IMR-90 (cell line): ENCODE results near the gene SLC26A4. TPM values are rescaled to one million over a fixed set of nuclear protein-coding genes. Genes with fewer than 3 reads are reported as not detected.

Source experiments
- ATAC-seq: fragments of 200-7000 bp; cut with Tn5 transposase; 2 replicates; pipeline ENCODE4 v1.9.1; 2020; ENCODE audit warnings: low read depth, mild to moderate bottlenecking, moderate library complexity
- BruUV-seq: library from RNA; stranded (reverse); fragments of 400-500 nt; replicated peaks from 2 replicates; lab custom pipeline; 2021; lab: Mats Ljungman, UMichigan
- CTCF ChIA-PET: fragments of 300-600 bp; formaldehyde crosslinking; extraction: SDS; loops from one replicate; lab custom pipeline; 2021; ENCODE audit warnings: antibody characterized with exemption; lab: Yijun Ruan, JAX
- POLR2A ChIA-PET: fragments of 300-600 bp; sonication (Branson Sonifier 250); formaldehyde crosslinking; loops from one replicate; lab custom pipeline; 2022; ENCODE audit warnings: antibody characterized with exemption; ENCODE audit not compliant: unreplicated experiment; lab: Charles Lee
- DNase-seq: peaks from one replicate; pipeline ENCODE4 v3.0.0; 2013
- H2AFZ ChIP-seq: replicated peaks from 2 replicates; pipeline ENCODE3; 2013; ENCODE audit warnings: low read length, mild to moderate bottlenecking; ENCODE audit not compliant: poor library complexity
- H2AK5ac ChIP-seq: 2 replicates; pipeline ENCODE4 v1.6.1; 2013; ENCODE audit warnings: low read depth, low read length, inconsistent platforms
- H2AK9ac ChIP-seq: replicated peaks from 2 replicates; pipeline ENCODE3; 2013; ENCODE audit warnings: mild to moderate bottlenecking, low read depth, low read length, moderate library complexity; ENCODE audit not compliant: poor library complexity
- H2BK120ac ChIP-seq: 2 replicates; pipeline ENCODE4 v1.6.1; 2013; ENCODE audit warnings: low read depth, low read length, inconsistent platforms
- H2BK15ac ChIP-seq: 3 replicates; pipeline ENCODE4 v1.6.1; 2013; ENCODE audit warnings: low read depth, low read length, inconsistent platforms
- H2BK20ac ChIP-seq: 2 replicates; pipeline ENCODE4 v1.6.1; 2013; ENCODE audit warnings: low read depth, mild to moderate bottlenecking, inconsistent platforms, low read length, moderate library complexity
- H2BK5ac ChIP-seq: 2 replicates; pipeline ENCODE4 v1.6.1; 2013; ENCODE audit warnings: mild to moderate bottlenecking, low read depth, low read length, inconsistent platforms; ENCODE audit not compliant: poor library complexity, severe bottlenecking
- H3K14ac ChIP-seq: replicated peaks from 2 replicates; pipeline ENCODE4 v1.6.1; 2013; ENCODE audit warnings: low read depth, low read length, inconsistent platforms
- H3K18ac ChIP-seq: 2 replicates; pipeline ENCODE4 v1.6.1; 2013; ENCODE audit warnings: low read depth, low read length, control low read depth
- H3K23ac ChIP-seq: 2 replicates; pipeline ENCODE4 v1.6.1; 2013; ENCODE audit warnings: low read depth, low read length, inconsistent platforms
- H3K27ac ChIP-seq: 2 replicates; pipeline ENCODE4 v1.5.1; 2013; ENCODE audit warnings: mild to moderate bottlenecking, control low read depth, low read length; ENCODE audit not compliant: insufficient read depth
- H3K27me3 ChIP-seq: 2 replicates; pipeline ENCODE4 v1.6.1; 2013; ENCODE audit warnings: low read length; ENCODE audit not compliant: control insufficient read depth, insufficient read depth
- H3K36me3 ChIP-seq: 2 replicates; pipeline ENCODE4 v1.6.1; 2013; ENCODE audit warnings: low read length, mixed read lengths; ENCODE audit not compliant: control insufficient read depth, insufficient read depth
- H3K4ac ChIP-seq: 2 replicates; pipeline ENCODE4 v1.6.1; 2013; ENCODE audit warnings: low read depth, low read length, inconsistent platforms
- H3K4me1 ChIP-seq: 2 replicates; pipeline ENCODE4 v1.6.1; 2013; ENCODE audit warnings: low read length, mixed read lengths; ENCODE audit not compliant: control insufficient read depth, insufficient read depth
- H3K4me2 ChIP-seq: 2 replicates; pipeline ENCODE4 v1.6.1; 2013; ENCODE audit warnings: low read depth, mild to moderate bottlenecking, control low read depth, low read length, moderate library complexity
- H3K4me3 ChIP-seq: 2 replicates; pipeline ENCODE4 v1.5.1; 2013; ENCODE audit warnings: low read depth, mild to moderate bottlenecking, control low read depth, low read length, moderate library complexity; ENCODE audit not compliant: insufficient read depth
- H3K56ac ChIP-seq: 2 replicates; pipeline ENCODE4 v1.6.1; 2013; ENCODE audit warnings: low read length, inconsistent platforms; ENCODE audit not compliant: insufficient read depth; ENCODE audit errors: extremely low read depth
- H3K79me1 ChIP-seq, 2 experiments: 2 replicates each; pipeline ENCODE4 v1.6.1; 2013; ENCODE audit warnings: low read length in 2 of 2, inconsistent platforms in 1 of 2, low read depth in 1 of 2
- H3K9ac ChIP-seq: 2 replicates; pipeline ENCODE4 v1.6.1; 2013; ENCODE audit warnings: low read depth, low read length, control low read depth
- H3K9me1 ChIP-seq: 2 replicates; pipeline ENCODE4 v1.6.1; 2013; ENCODE audit warnings: low read length, inconsistent platforms; ENCODE audit not compliant: insufficient read depth
- H3K9me3 ChIP-seq: 2 replicates; pipeline ENCODE4 v1.6.1; 2013; ENCODE audit warnings: low read length; ENCODE audit not compliant: control insufficient read depth, insufficient read depth
- H4K20me1 ChIP-seq: 2 replicates; pipeline ENCODE4 v1.6.1; 2013; ENCODE audit warnings: low read length, inconsistent platforms; ENCODE audit not compliant: insufficient read depth
- H4K5ac ChIP-seq: 2 replicates; pipeline ENCODE4 v1.6.1; 2013; ENCODE audit warnings: mild to moderate bottlenecking, low read depth, low read length, control low read depth
- H4K8ac ChIP-seq, 2 experiments: 2 replicates each; pipeline ENCODE4 v1.6.1; 2013; ENCODE audit warnings: low read depth in 2 of 2, low read length in 2 of 2, control low read depth in 1 of 2, inconsistent platforms in 1 of 2
- H4K91ac ChIP-seq: 2 replicates; pipeline ENCODE4 v1.6.1; 2013; ENCODE audit warnings: low read depth, low read length, inconsistent platforms; ENCODE audit not compliant: insufficient read depth
- BHLHE40 ChIP-seq: fragments of 150-350 bp; IDR thresholded peaks from 2 replicates; pipeline ENCODE4 v1.6.1; 2016; ENCODE audit warnings: mild to moderate bottlenecking, low read depth, low read length
- MAZ ChIP-seq: IDR thresholded peaks from 2 replicates; pipeline ENCODE4 v1.6.1; 2012; ENCODE audit warnings: low read depth, mild to moderate bottlenecking, low read length, improper control_type of control experiment, moderate library complexity, borderline replicate concordance
- POLR2A ChIP-seq: IDR thresholded peaks from 2 replicates; pipeline ENCODE4 v1.6.1; 2012; ENCODE audit warnings: mild to moderate bottlenecking, low read depth, low read length
- RAD21 ChIP-seq: IDR thresholded peaks from 2 replicates; pipeline ENCODE4 v1.6.1; 2012; ENCODE audit warnings: low read length, improper control_type of control experiment
- WGBS, 2 experiments: methylation state at CpG; one replicate each; pipeline versions ENCODE4 v1.1.5 to v1.1.7; 2013; ENCODE audit warnings: missing lambda C conversion rate in 2 of 2; ENCODE audit not compliant: insufficient read length in 1 of 2; ENCODE audit errors: extremely low coverage in 2 of 2; 5-methylcytosine and 5-hydroxymethylcytosine counted together
- dilution Hi-C: fragments of 300-500 bp; cut with HindIII; formaldehyde crosslinking; loops from one replicate; pipeline ENCODE4 v1.14.3; 2018; ENCODE audit warnings: low sequenced_read_pairs; ENCODE audit not compliant: unreplicated experiment
- in situ Hi-C: fragments of 300-500 bp; cut with MboI; formaldehyde crosslinking; loops from 3 replicates; pipeline ENCODE4 v1.14.3; 2019; ENCODE audit warnings: low sequenced_read_pairs, inconsistent platforms, mixed read lengths
- intact Hi-C: fragments of 100-400 bp; cut with micrococcal nuclease; formaldehyde crosslinking; loops from 2 replicates; pipeline ENCODE4 v1.10.0; 2022
- polyA plus RNA-seq, 3 experiments: library from polyadenylated mRNA; depleted of rRNA; stranded (reverse); fragments of >200 nt; gene quantifications; 2 replicates each; pipeline ENCODE4 v1.2.3, GENCODE V29; 2012; ENCODE audit warnings: low replicate concordance in 1 of 3
- total RNA-seq: library from RNA; depleted of rRNA; stranded (reverse); fragments of >200 nt; gene quantifications from 2 replicates; pipeline ENCODE4 v1.2.3, GENCODE V29; 2012
- TF ChIP-seq, protein P1 (sequence below): fragments of 150-350 bp; IDR thresholded peaks from 2 replicates; pipeline ENCODE4 v1.6.1; 2017; ENCODE audit warnings: mild to moderate bottlenecking, antibody characterized with exemption, low read length, low read depth

The SLC26A4 gene
- total and polyA plus RNA-seq, 2 of the 4 experiments (the other 2 are of a cell fraction): 0.09 to 1.1 TPM

- Histone ChIP-seq H2AK5ac (no peak overlapping the region), H3K4ac (no peak overlapping the region), H3K36me3 (no peaks in the 10 kb centered on the region), H2BK15ac (no peak overlapping the region), H2BK120ac (no peak overlapping the region), H3K23ac (no peak overlapping the region), H2BK5ac (no peak overlapping the region), H3K27ac (no peak overlapping the region), H3K14ac (no peak overlapping the region), H4K91ac (no peak overlapping the region), H2AK9ac (no peak overlapping the region), H4K8ac (no peak overlapping the region), H2BK20ac (no peak overlapping the region), H3K4me3 (no peak overlapping the region), H4K5ac (no peak overlapping the region), H3K4me1 (no peaks in the 10 kb centered on the region), H4K20me1 (no peaks in the 10 kb centered on the region), H3K9me1 (no peaks in the 10 kb centered on the region), H2AFZ (no peak overlapping the region), H3K9me3 (no peaks in the 10 kb centered on the region), H3K18ac (no peak overlapping the region), H3K4me2 (no peak overlapping the region), H3K79me1 (no peaks in the 10 kb centered on the region), H3K56ac (no peak overlapping the region), H3K9ac (no peak overlapping the region), H3K27me3 (peaks cover 5% of the 10 kb centered on the region)
- ATAC-seq (no peak), DNase-seq (no peak)
- ChIA-PET POLR2A (no interaction called here), CTCF (no interaction called here)
- dilution Hi-C loops: no loop called here
- no CpG with 5 or more reads among the region's 3 CpGs for WGBS, 2 experiments
- TF ChIP-seq POLR2A (no peak), BHLHE40 (no peak), MAZ (no peak), RAD21 (no peak)
- TF ChIP-seq, protein P1, sequence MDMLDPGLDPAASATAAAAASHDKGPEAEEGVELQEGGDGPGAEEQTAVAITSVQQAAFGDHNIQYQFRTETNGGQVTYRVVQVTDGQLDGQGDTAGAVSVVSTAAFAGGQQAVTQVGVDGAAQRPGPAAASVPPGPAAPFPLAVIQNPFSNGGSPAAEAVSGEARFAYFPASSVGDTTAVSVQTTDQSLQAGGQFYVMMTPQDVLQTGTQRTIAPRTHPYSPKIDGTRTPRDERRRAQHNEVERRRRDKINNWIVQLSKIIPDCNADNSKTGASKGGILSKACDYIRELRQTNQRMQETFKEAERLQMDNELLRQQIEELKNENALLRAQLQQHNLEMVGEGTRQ: no peak
- intact Hi-C loops: no loop called here
- in situ Hi-C loops: no loop called here
- no TSS peak for BruUV-seq
Measured at GRCh38 chr7:107672183-107672582, 11.6 kb downstream of the SLC26A4 start.
